MM.1S (cell line): ENCODE data around the gene MEGF11.

ENCODE experiments used
- CTCF ChIP-seq: fragments of 300-600 bp; sonication (generic); IDR thresholded peaks from 2 replicates; pipeline ENCODE4 v1.5.1; 2016; ENCODE audit warnings: antibody characterized with exemption, low read length, mixed read lengths
- EZH2phosphoT487 ChIP-seq: fragments of 300-600 bp; sonication (generic); IDR thresholded peaks from 2 replicates; pipeline ENCODE4 v1.6.1; 2018; ENCODE audit warnings: antibody characterized with exemption, low read length

- TF ChIP-seq CTCF = no peak
- no peak for TF ChIP-seq EZH2phosphoT487
Observed at GRCh38 chr15:66165856-66166255, 87.7 kb downstream of the MEGF11 start.
